Endothelial cell of umbilical vein (primary cell): ENCODE results near the gene JARID2. TPM values are rescaled to one million over a fixed set of nuclear protein-coding genes. Genes with fewer than 3 reads are reported as not detected.

Experiments used
- BruUV-seq: library from RNA; stranded (reverse); fragments of 400-500 nt; replicated peaks from 2 replicates; lab custom pipeline; 2021; lab: Mats Ljungman, UMichigan
- CTCF ChIA-PET: fragments of 300-600, 350-600 bp; sonication (Branson Sonifier 250); formaldehyde crosslinking; loops from one replicate; lab custom pipeline; 2021; ENCODE audit warnings: antibody characterized with exemption, inconsistent platforms; lab: Charles Lee
- POLR2A ChIA-PET: fragments of 300-600, 350-600 bp; sonication (Branson Sonifier 250); formaldehyde crosslinking; loops from one replicate; lab custom pipeline; 2021; ENCODE audit warnings: antibody characterized with exemption, inconsistent platforms; lab: Charles Lee
- DNase-seq: peaks from one replicate; pipeline ENCODE4 v3.0.0-alpha.2; 2011; ENCODE audit warnings: low read depth, low spot score
- FAIRE-seq: peaks from 2 replicates; lab custom pipeline; 2011; peaks lifted over from hg19 to GRCh38; lab: Jason Lieb, UNC
- H2AFZ ChIP-seq: 2 replicates; pipeline ENCODE4 v1.6.0; 2012; ENCODE audit warnings: low read depth, low read length, control low read depth, inconsistent platforms
- H3K27ac ChIP-seq: 2 replicates; pipeline ENCODE4 v1.5.1; 2011; ENCODE audit warnings: low read depth, mild to moderate bottlenecking, control low read depth, low read length, moderate library complexity; ENCODE audit not compliant: insufficient read depth
- H3K27me3 ChIP-seq, 2 experiments: 2 replicates each; pipeline versions ENCODE4 v1.6.0 to v1.6.1; 2011; ENCODE audit warnings: low read length in 2 of 2, mixed read lengths in 1 of 2; ENCODE audit not compliant: control insufficient read depth in 2 of 2, insufficient read depth in 2 of 2
- H3K36me3 ChIP-seq, 2 experiments: 2 replicates in 1 of 2; 3 replicates in 1 of 2; pipeline ENCODE4 v1.5.1; 2011; ENCODE audit warnings: low read length in 2 of 2, mild to moderate bottlenecking in 1 of 2, moderate library complexity in 1 of 2; ENCODE audit not compliant: control insufficient read depth in 2 of 2, insufficient read depth in 2 of 2; ENCODE audit errors: extremely low read depth in 1 of 2
- H3K4me1 ChIP-seq: 3 replicates; pipeline ENCODE4 v1.5.1; 2011; ENCODE audit warnings: mild to moderate bottlenecking, low read length; ENCODE audit not compliant: control insufficient read depth, insufficient read depth; ENCODE audit errors: extremely low read depth
- H3K4me2 ChIP-seq: 2 replicates; pipeline ENCODE4 v1.6.1; 2011; ENCODE audit warnings: low read length, control low read depth, mixed read lengths; ENCODE audit not compliant: insufficient read depth
- H3K4me3 ChIP-seq, 3 experiments: fragments of 200-600 bp in 1 of 3; sonication (generic), shearing (Covaris generic) in 1 of 3; replicated peaks in 1 of 3; 2 replicates each; pipeline ENCODE4 v1.5.1; 2011 to 2016; ENCODE audit warnings: control low read depth in 3 of 3, low read length in 3 of 3, mild to moderate bottlenecking in 2 of 3, inconsistent platforms in 1 of 3, low read depth in 1 of 3, moderate library complexity in 1 of 3; ENCODE audit not compliant: insufficient read depth in 1 of 3
- H3K79me2 ChIP-seq: 2 replicates; pipeline ENCODE4 v1.6.0; 2012; ENCODE audit warnings: low read length, inconsistent platforms; ENCODE audit not compliant: control insufficient read depth, insufficient read depth
- H3K9ac ChIP-seq: replicated peaks from 2 replicates; pipeline ENCODE3; 2011; ENCODE audit warnings: low read length, control low read depth; ENCODE audit not compliant: insufficient read depth; ENCODE audit errors: extremely low read depth
- H3K9me1 ChIP-seq: replicated peaks from 3 replicates; pipeline ENCODE4 v1.6.0; 2011; ENCODE audit warnings: mild to moderate bottlenecking, low read length; ENCODE audit not compliant: control insufficient read depth, insufficient read depth; ENCODE audit errors: extremely low read depth
- H3K9me3 ChIP-seq: replicated peaks from 2 replicates; pipeline ENCODE4 v1.5.1; 2012; ENCODE audit warnings: low read length, inconsistent platforms; ENCODE audit not compliant: control insufficient read depth, insufficient read depth
- H4K20me1 ChIP-seq: replicated peaks from 2 replicates; pipeline ENCODE3; 2011; ENCODE audit warnings: mild to moderate bottlenecking, low read length; ENCODE audit not compliant: control insufficient read depth, insufficient read depth; ENCODE audit errors: extremely low read depth
- CTCF ChIP-seq, 2 donors: IDR thresholded peaks; 1 replicate in 1 of 2; 2 replicates in 1 of 2; pipeline ENCODE4 v1.5.1; 2011; ENCODE audit warnings: low read length in 2 of 2, mild to moderate bottlenecking in 2 of 2, moderate library complexity in 2 of 2, control low read depth in 1 of 2, inconsistent platforms in 1 of 2, low read depth in 1 of 2; ENCODE audit not compliant: insufficient read depth in 1 of 2; ENCODE audit errors: extremely low read depth in 1 of 2
- EZH2 ChIP-seq: IDR thresholded peaks from 2 replicates; pipeline ENCODE4 v1.6.1; 2012; ENCODE audit warnings: borderline replicate concordance, low read depth, mild to moderate bottlenecking, moderate library complexity, low read length, inconsistent platforms; ENCODE audit not compliant: severe bottlenecking
- FOS ChIP-seq: IDR thresholded peaks from 2 replicates; pipeline ENCODE4 v1.6.1; 2011; ENCODE audit warnings: mild to moderate bottlenecking, low read length, moderate library complexity, borderline replicate concordance; ENCODE audit not compliant: insufficient read depth
- GATA2 ChIP-seq: IDR thresholded peaks from 2 replicates; pipeline ENCODE4 v1.7.0; 2011; ENCODE audit warnings: low read depth, mild to moderate bottlenecking, moderate library complexity, mixed read lengths, low read length; ENCODE audit not compliant: insufficient read length, insufficient read depth
- JUN ChIP-seq: IDR thresholded peaks from 2 replicates; pipeline ENCODE4 v1.6.1; 2011; ENCODE audit warnings: borderline replicate concordance, low read depth; ENCODE audit not compliant: insufficient read length, insufficient read depth
- MAX ChIP-seq: IDR thresholded peaks from 2 replicates; pipeline ENCODE4 v1.6.1; 2011; ENCODE audit not compliant: insufficient read depth, insufficient read length
- MYC ChIP-seq: IDR thresholded peaks from one replicate; pipeline ENCODE4 v1.6.1; 2011; ENCODE audit warnings: mild to moderate bottlenecking, low read depth, low read length
- POLR2A ChIP-seq: IDR thresholded peaks from 2 replicates; pipeline ENCODE4 v1.6.1; 2012; ENCODE audit warnings: low read depth, mild to moderate bottlenecking, control low read depth, low read length
- POLR2AphosphoS5 ChIP-seq: IDR thresholded peaks from 2 replicates; pipeline ENCODE4 v1.6.1; 2012; ENCODE audit warnings: low read depth, mild to moderate bottlenecking, control low read depth, low read length, moderate library complexity; ENCODE audit not compliant: insufficient read depth
- dilution Hi-C: fragments of 300-500 bp; cut with MboI; formaldehyde crosslinking; loops from one replicate; pipeline ENCODE4 v1.15.0; 2019; ENCODE audit warnings: low sequenced_read_pairs; ENCODE audit not compliant: extremely low pct_ligation_motif_present
- intact Hi-C: fragments of 100-400 bp; cut with micrococcal nuclease; formaldehyde crosslinking; loops from one replicate; pipeline ENCODE4 v1.10.0; 2022
- polyA plus RNA-seq, 4 experiments: library from polyadenylated mRNA; depleted of rRNA in 3 of 4; stranded (reverse) in 3 of 4; unstranded in 1 of 4; fragments of >200 nt; gene quantifications; 2 replicates each; pipeline versions ENCODE4 v1.2.1 to v1.2.3, GENCODE V29; 2011 to 2012; ENCODE audit warnings: missing spikeins in 1 of 4
- total RNA-seq: library from RNA; stranded (reverse); gene quantifications from 2 replicates; pipeline ENCODE4 v1.2.3, GENCODE V29; 2021

The JARID2 gene
- total and polyA plus RNA-seq, 2 donors (not counting 3 experiments of a cell fraction or from before 2014, with no cell fraction given) = 2.9 to 10.6 TPM

- no peaks in the 10 kb centered on the region for H3K79me2 ChIP-seq
- no peaks in the 10 kb centered on the region for H3K27me3 ChIP-seq
- H3K4me3 ChIP-seq = no peak overlapping the region
- no TSS peak for BruUV-seq
- intact Hi-C loops = no loop called here
- no peak overlapping the region for H3K4me2 ChIP-seq
- no peak for FAIRE-seq
- no peak for TF ChIP-seq FOS
- TF ChIP-seq JUN = no peak
- no peak for TF ChIP-seq POLR2AphosphoS5
- TF ChIP-seq MYC = no peak
- no peak for TF ChIP-seq GATA2
- no peak for TF ChIP-seq POLR2A
- no peak for TF ChIP-seq CTCF (IDR thresholded peaks at IDR 0.05; ENCODE audit: extremely low read depth in 1 of 2, insufficient read depth in 1 of 2, low read depth in 1 of 2, low read length in 2 of 2)
- no peak overlapping the region for H2AFZ ChIP-seq
- POLR2A ChIA-PET = no interaction called here
- H3K9me3 ChIP-seq = no peaks in the 10 kb centered on the region
- H3K36me3 ChIP-seq = no peaks in the 10 kb centered on the region
- H3K4me1 ChIP-seq = no peaks in the 10 kb centered on the region
- no peak for DNase-seq
- no peaks in the 10 kb centered on the region for H4K20me1 ChIP-seq
- H3K9ac ChIP-seq = no peak overlapping the region
- no peaks in the 10 kb centered on the region for H3K9me1 ChIP-seq
- H3K27ac ChIP-seq = no peak overlapping the region
- CTCF ChIA-PET = no interaction called here
- dilution Hi-C loops = no loop called here
Observed at GRCh38 chr6:15410752-15411151, 164.9 kb downstream of the JARID2 start.

GRCh38 chr6:15411766-15412165 lies 165.9 kb downstream of the JARID2 start:
- H3K4me2 ChIP-seq = no peak overlapping the region
- DNase-seq = no peak
- ChIA-PET CTCF (no interaction called here), POLR2A (no interaction called here)
- H3K9me3 ChIP-seq = no peaks in the 10 kb centered on the region
- no peak overlapping the region for H3K27ac ChIP-seq
- no peaks in the 10 kb centered on the region for H4K20me1 ChIP-seq
- FAIRE-seq = no peak
- no peaks in the 10 kb centered on the region for H3K36me3 ChIP-seq
- H3K4me1 ChIP-seq = no peaks in the 10 kb centered on the region
- no peak overlapping the region for H3K4me3 ChIP-seq
- dilution Hi-C loops (no loop called here), intact Hi-C loops (no loop called here)
- no peak overlapping the region for H3K9ac ChIP-seq
- H3K27me3 ChIP-seq = no peaks in the 10 kb centered on the region
- no peaks in the 10 kb centered on the region for H3K9me1 ChIP-seq
- TF ChIP-seq POLR2AphosphoS5 (no peak), MYC (no peak), JUN (no peak), MAX (no peak), CTCF (IDR thresholded peaks at IDR 0.05; ENCODE audit: extremely low read depth in 1 of 2, insufficient read depth in 1 of 2, low read depth in 1 of 2, low read length in 2 of 2) (no peak), EZH2 (no peak), POLR2A (no peak), FOS (no peak), GATA2 (no peak)
- no TSS peak for BruUV-seq
- no peaks in the 10 kb centered on the region for H3K79me2 ChIP-seq
- no peak overlapping the region for H2AFZ ChIP-seq
